Neuronal stem cell (in vitro differentiated cells): ENCODE measurements around the gene RFT1.
A peak's percentile ranks its signal among the peaks of the same experiment; 100 is the strongest.

Experiments used
- DNase-seq: peaks from one replicate; pipeline ENCODE4 v3.0.0-alpha.2; 2013; ENCODE audit warnings: low spot score
- H2AFZ ChIP-seq: one replicate; pipeline ENCODE4 v1.6.1; 2013; ENCODE audit warnings: mild to moderate bottlenecking, low read length, inconsistent platforms
- H2AK5ac ChIP-seq: 2 replicates; pipeline ENCODE4 v1.6.1; 2013; ENCODE audit warnings: low read depth, mild to moderate bottlenecking, inconsistent platforms, low read length, moderate library complexity, mixed read lengths
- H2BK120ac ChIP-seq: 2 replicates; pipeline ENCODE4 v1.6.1; 2013; ENCODE audit warnings: low read depth, mild to moderate bottlenecking, inconsistent platforms, low read length, moderate library complexity, mixed read lengths
- H2BK12ac ChIP-seq: one replicate; pipeline ENCODE4 v1.6.1; 2013; ENCODE audit warnings: low read length, inconsistent platforms
- H2BK15ac ChIP-seq: 2 replicates; pipeline ENCODE4 v1.6.1; 2013; ENCODE audit warnings: mild to moderate bottlenecking, low read length, inconsistent platforms, mixed read lengths
- H2BK5ac ChIP-seq: one replicate; pipeline ENCODE4 v1.6.1; 2013; ENCODE audit warnings: inconsistent platforms, mild to moderate bottlenecking, low read length, moderate library complexity
- H3K14ac ChIP-seq: one replicate; pipeline ENCODE4 v1.6.1; 2013; ENCODE audit warnings: low read length, inconsistent platforms
- H3K18ac ChIP-seq: 2 replicates; pipeline ENCODE4 v1.6.1; 2013; ENCODE audit warnings: low read length, inconsistent platforms
- H3K23ac ChIP-seq: 2 replicates; pipeline ENCODE4 v1.6.1; 2013; ENCODE audit warnings: low read depth, mild to moderate bottlenecking, mixed read lengths, low read length, inconsistent platforms; ENCODE audit not compliant: poor library complexity
- H3K27ac ChIP-seq: replicated peaks from 3 replicates; pipeline ENCODE4 v1.5.1; 2013; ENCODE audit warnings: low read length, inconsistent platforms
- H3K27me3 ChIP-seq, 3 experiments: 2 replicates each; pipeline ENCODE4 v1.6.1; 2013; ENCODE audit warnings: low read length in 3 of 3, mild to moderate bottlenecking in 2 of 3, inconsistent platforms in 1 of 3, low read depth in 1 of 3, mixed read lengths in 1 of 3, moderate library complexity in 1 of 3; ENCODE audit not compliant: control insufficient read depth in 3 of 3, insufficient read depth in 3 of 3
- H3K36me3 ChIP-seq, 2 donors: replicated peaks in 1 of 2; 2 replicates each; pipeline ENCODE4 v1.6.1; 2013; ENCODE audit warnings: low read length in 2 of 2; ENCODE audit not compliant: control insufficient read depth in 2 of 2, insufficient read depth in 2 of 2
- H3K4ac ChIP-seq: 2 replicates; pipeline ENCODE4 v1.6.1; 2013; ENCODE audit warnings: inconsistent platforms, mild to moderate bottlenecking, low read length, moderate library complexity
- H3K4me1 ChIP-seq, 2 donors: 1 replicate in 1 of 2; 2 replicates in 1 of 2; pipeline ENCODE4 v1.6.1; 2013; ENCODE audit warnings: low read length in 2 of 2, low read depth in 1 of 2; ENCODE audit not compliant: control insufficient read depth in 2 of 2, insufficient read depth in 1 of 2
- H3K4me2 ChIP-seq: one replicate; pipeline ENCODE4 v1.6.1; 2013; ENCODE audit warnings: mild to moderate bottlenecking, low read length, inconsistent platforms; ENCODE audit not compliant: insufficient read depth, poor library complexity, severe bottlenecking
- H3K4me3 ChIP-seq, 2 donors: 2 replicates each; pipeline ENCODE4 v1.5.1; 2013; ENCODE audit warnings: low read length in 2 of 2, mild to moderate bottlenecking in 2 of 2, inconsistent platforms in 1 of 2, moderate library complexity in 1 of 2
- H3K79me1 ChIP-seq: one replicate; pipeline ENCODE4 v1.6.1; 2013; ENCODE audit warnings: low read depth, mild to moderate bottlenecking, inconsistent platforms, low read length, moderate library complexity
- H3K9ac ChIP-seq: one replicate; pipeline ENCODE4 v1.6.1; 2013; ENCODE audit warnings: mild to moderate bottlenecking, low read depth, low read length, inconsistent platforms; ENCODE audit not compliant: poor library complexity
- H3K9me3 ChIP-seq, 2 donors: replicated peaks in 1 of 2; 2 replicates each; pipeline versions ENCODE3 to v1.6.1; 2013; ENCODE audit warnings: low read length in 2 of 2, mild to moderate bottlenecking in 2 of 2, inconsistent platforms in 1 of 2, low read depth in 1 of 2, mixed read lengths in 1 of 2, moderate library complexity in 1 of 2; ENCODE audit not compliant: control insufficient read depth in 2 of 2, insufficient read depth in 1 of 2
- H4K8ac ChIP-seq: one replicate; pipeline ENCODE4 v1.6.1; 2013; ENCODE audit warnings: low read depth, mild to moderate bottlenecking, inconsistent platforms, low read length, moderate library complexity
- H4K91ac ChIP-seq: one replicate; pipeline ENCODE4 v1.6.1; 2013; ENCODE audit warnings: low read length, low read depth, mild to moderate bottlenecking, inconsistent platforms; ENCODE audit not compliant: poor library complexity
- WGBS, 2 donors: extraction: QIAGEN DNeasy Blood & Tissue Kit; methylation state at CpG; one replicate each; pipeline ENCODE4 v1.1.7; 2013; ENCODE audit warnings: missing lambda C conversion rate in 2 of 2, mixed read lengths in 1 of 2; ENCODE audit not compliant: insufficient read length in 2 of 2, insufficient replicate concordance in 1 of 2; ENCODE audit errors: extremely low coverage in 2 of 2; 5-methylcytosine and 5-hydroxymethylcytosine counted together

RFT1 gene

GRCh38 chr3:53169045-53169831 is 39.0 kb upstream of the RFT1 start:
- Histone ChIP-seq H3K23ac (no peak overlapping the region), H3K18ac (peak overlapping the region; percentile 59), H3K4me2 (no peak overlapping the region), H3K36me3 (no peaks in the 10 kb centered on the region), H4K8ac (no peak overlapping the region), H2BK120ac (no peak overlapping the region), H3K14ac (no peak overlapping the region), H2BK12ac (no peak overlapping the region), H2AFZ (peak overlapping the region; percentile 81), H3K4me3 (no peak overlapping the region), H3K79me1 (peaks cover 19% of the 10 kb centered on the region), H3K9ac (no peak overlapping the region), H3K4ac (no peak overlapping the region), H4K91ac (no peak overlapping the region), H3K4me1 (peaks cover 36 to 41% of the 10 kb centered on the region in 2 donors), H2AK5ac (peak overlapping the region; percentile 88), H2BK15ac (peak overlapping the region; percentile 90), H2BK5ac (peak overlapping the region; percentile 33), H3K9me3 (no peaks in the 10 kb centered on the region), H3K27ac (no peak overlapping the region), H3K27me3 (peaks cover 0 to 22% (median 0%) of the 10 kb centered on the region in 3 experiments)
- DNase-seq = no peak
- WGBS, 2 donors = no CpG with 5 or more reads among the region's 15 CpGs

GRCh38 chr3:53168175-53168923 is 38.1 kb upstream of the RFT1 start:
- Histone ChIP-seq H3K27me3 (peaks cover 0 to 27% (median 0%) of the 10 kb centered on the region in 3 experiments), H3K23ac (peak overlapping the region; percentile 74), H2BK5ac (peak overlapping the region; percentile 33), H3K4me2 (no peak overlapping the region), H3K9me3 (no peaks in the 10 kb centered on the region), H3K9ac (peak overlapping the region; percentile 64), H2BK120ac (peak overlapping the region; percentile 57), H3K4me3 (peak overlapping the region in 1 of 2 donors; percentile 29), H3K4me1 (peaks cover 40 to 42% of the 10 kb centered on the region in 2 donors), H3K14ac (peak overlapping the region; percentile 3), H4K91ac (peak overlapping the region; percentile 93), H3K36me3 (no peaks in the 10 kb centered on the region), H4K8ac (no peak overlapping the region), H2AFZ (peak overlapping the region; percentile 81), H3K18ac (peak overlapping the region; percentile 84), H2AK5ac (peak overlapping the region; percentile 91), H3K27ac (peak overlapping the region; percentile 29), H2BK15ac (peak overlapping the region; percentile 90), H3K4ac (peak overlapping the region; percentile 18), H2BK12ac (peak overlapping the region; percentile 93), H3K79me1 (peaks cover 19% of the 10 kb centered on the region)
- no CpG with 5 or more reads among the region's 15 CpGs for WGBS, 2 donors
- DNase-seq = no peak

- Histone ChIP-seq H4K91ac (peak overlapping the region; percentile 93), H2BK15ac (peak overlapping the region; percentile 51), H2BK5ac (peak overlapping the region; percentile 33), H3K14ac (peak overlapping the region; percentile 3), H3K23ac (no peak overlapping the region), H3K36me3 (no peaks in the 10 kb centered on the region), H2BK120ac (peak overlapping the region; percentile 57), H3K4ac (peak overlapping the region; percentile 18), H3K4me1 (peaks cover 45 to 48% of the 10 kb centered on the region in 2 donors), H2BK12ac (no peak overlapping the region), H2AFZ (peak overlapping the region; percentile 86), H3K27me3 (peaks cover 0 to 33% (median 0%) of the 10 kb centered on the region in 3 experiments), H3K9ac (peak overlapping the region; percentile 64), H2AK5ac (peak overlapping the region; percentile 91), H3K9me3 (no peaks in the 10 kb centered on the region), H3K79me1 (peaks cover 19% of the 10 kb centered on the region), H3K18ac (peak overlapping the region; percentile 84), H3K4me2 (no peak overlapping the region), H3K4me3 (no peak overlapping the region), H3K27ac (no peak overlapping the region), H4K8ac (no peak overlapping the region)
- no CpG with 5 or more reads among the region's 7 CpGs for WGBS, 2 donors
- no peak for DNase-seq
Measured at GRCh38 chr3:53167418-53168174, 37.4 kb upstream of the RFT1 start.
